ENCODE data around the gene HMX2.
A peak's percentile ranks its signal among the peaks of the same experiment; 100 is the strongest.

The HMX2 gene

GRCh38 chr10:123149568-123150270, 1.8 kb downstream of the HMX2 start:
- TF ChIP-seq, protein P1, sequence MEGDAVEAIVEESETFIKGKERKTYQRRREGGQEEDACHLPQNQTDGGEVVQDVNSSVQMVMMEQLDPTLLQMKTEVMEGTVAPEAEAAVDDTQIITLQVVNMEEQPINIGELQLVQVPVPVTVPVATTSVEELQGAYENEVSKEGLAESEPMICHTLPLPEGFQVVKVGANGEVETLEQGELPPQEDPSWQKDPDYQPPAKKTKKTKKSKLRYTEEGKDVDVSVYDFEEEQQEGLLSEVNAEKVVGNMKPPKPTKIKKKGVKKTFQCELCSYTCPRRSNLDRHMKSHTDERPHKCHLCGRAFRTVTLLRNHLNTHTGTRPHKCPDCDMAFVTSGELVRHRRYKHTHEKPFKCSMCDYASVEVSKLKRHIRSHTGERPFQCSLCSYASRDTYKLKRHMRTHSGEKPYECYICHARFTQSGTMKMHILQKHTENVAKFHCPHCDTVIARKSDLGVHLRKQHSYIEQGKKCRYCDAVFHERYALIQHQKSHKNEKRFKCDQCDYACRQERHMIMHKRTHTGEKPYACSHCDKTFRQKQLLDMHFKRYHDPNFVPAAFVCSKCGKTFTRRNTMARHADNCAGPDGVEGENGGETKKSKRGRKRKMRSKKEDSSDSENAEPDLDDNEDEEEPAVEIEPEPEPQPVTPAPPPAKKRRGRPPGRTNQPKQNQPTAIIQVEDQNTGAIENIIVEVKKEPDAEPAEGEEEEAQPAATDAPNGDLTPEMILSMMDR (conservative IDR thresholded peaks at IDR 0.05), result no peak
- no peak overlapping the region for H3K27ac ChIP-seq

DNA sequence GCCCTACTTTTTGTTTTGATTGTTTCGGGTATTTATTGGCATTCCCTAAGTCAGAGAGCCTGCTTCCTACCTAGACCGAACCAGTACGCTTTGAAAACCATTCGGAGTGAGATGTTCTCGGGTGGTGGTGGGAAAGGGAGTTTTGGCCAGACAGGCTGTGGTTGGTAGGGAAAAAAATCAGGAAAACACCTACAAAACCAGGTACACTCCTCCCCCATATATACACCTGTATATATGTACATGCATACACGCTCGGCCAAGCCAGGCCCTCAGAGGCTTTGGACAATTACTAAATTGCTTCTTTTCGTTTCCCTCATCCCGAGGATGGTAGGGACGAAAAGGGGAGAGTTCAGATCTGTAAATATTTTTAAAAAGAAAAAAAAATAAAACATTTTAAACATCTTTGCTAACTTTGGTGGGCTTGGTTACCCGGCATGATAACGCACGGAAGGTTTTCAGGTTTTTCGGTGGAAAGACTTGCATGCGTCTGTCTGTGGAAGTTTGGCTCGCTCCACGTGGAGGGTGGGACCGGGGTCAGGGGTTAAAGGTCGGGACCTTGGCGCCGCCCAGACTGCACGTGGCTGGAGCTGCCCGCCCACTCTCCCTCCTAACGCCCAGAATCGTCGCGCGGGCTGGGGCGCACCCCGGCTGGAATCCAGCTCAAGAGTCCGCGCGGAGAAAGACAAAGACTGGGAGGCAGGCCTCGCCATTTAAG, 2.5 kb downstream of the HMX2 start:
- TF ChIP-seq, protein P1 (conservative IDR thresholded peaks at IDR 0.05), result no peak
- no peak overlapping the region for H3K27ac ChIP-seq

DNA sequence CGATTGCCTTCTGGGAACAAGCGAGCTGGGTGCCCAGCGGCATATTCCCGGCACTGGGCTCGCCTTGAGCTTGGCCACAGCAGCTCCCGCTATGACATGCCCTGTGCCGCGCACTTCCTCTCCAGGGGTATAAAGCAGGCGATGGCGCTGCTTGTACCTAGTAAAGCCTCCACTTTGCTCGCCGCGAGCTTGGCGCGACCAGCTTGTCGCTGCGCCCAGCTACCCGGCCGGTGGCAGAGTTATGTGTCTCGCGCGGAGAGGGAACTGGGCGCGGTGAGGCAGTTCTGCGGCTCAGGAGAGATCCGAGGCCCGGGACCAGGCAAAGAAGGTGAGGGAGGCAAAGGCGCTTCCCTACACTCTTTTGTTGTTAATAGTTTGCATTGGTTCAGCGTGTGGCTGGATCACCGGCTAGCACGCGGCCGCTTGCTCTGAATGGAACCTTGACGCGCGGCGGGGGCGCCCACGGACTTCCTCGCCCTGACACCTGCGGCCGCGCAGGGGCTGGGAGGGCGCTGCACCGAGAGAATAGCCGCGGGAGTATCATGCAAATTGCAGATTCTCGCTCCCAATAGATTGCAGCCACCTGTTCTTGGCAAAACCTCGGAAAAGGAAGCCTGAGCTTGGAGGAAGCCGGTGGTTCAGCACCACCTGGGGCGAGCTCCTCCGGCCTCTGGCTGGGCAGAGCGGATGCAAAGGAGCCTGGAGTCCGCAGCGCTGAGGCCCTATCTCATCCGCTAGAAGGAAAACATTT, 3.2 kb downstream of the HMX2 start:
- TF ChIP-seq, protein P1 (conservative IDR thresholded peaks at IDR 0.05), result no peak
- no peak overlapping the region for H3K27ac ChIP-seq

DNA sequence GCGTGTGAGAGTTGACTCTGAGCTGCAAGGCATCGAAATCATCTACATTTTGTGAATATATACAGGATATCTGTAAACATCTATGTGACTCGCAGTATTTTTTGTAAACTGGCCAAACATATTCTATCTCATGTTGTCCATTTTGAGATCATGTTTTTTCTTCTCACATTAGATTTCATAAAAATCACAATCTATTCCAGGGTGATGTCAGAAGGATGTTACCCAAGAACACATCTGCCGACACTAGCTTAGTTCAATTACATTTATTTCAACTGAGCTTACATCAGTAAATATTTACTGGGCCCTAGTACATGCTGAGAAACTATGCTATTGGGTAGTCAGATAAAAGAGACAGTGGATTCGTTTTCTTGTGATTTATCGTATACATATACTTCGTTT, 3.8 kb downstream of the HMX2 start:
- H3K27ac ChIP-seq, result no peak overlapping the region
- TF ChIP-seq, protein P1 (conservative IDR thresholded peaks at IDR 0.05), result no peak

GRCh38 chr10:123153486-123154091, 5.7 kb downstream of the HMX2 start:
- TF ChIP-seq, protein P1 (conservative IDR thresholded peaks at IDR 0.05), result no peak
- H3K27ac ChIP-seq, result no peak overlapping the region

GRCh38 chr10:123154092-123154710, 6.3 kb downstream of the HMX2 start, which contains the start of gene BUB3:
Gene BUB3 (plus strand): TSS chr10:123154402. CDS start chr10:123154918, 516 bp downstream.
- TF ChIP-seq, protein P1 (conservative IDR thresholded peaks at IDR 0.05), result no peak
- peak within 1 kb of the TSS; percentile 78 for H3K27ac ChIP-seq

Measured in VCaP (cell line).